Gastroesophageal sphincter (tissue), 4 donors: ENCODE measurements around the gene E4F1. TPM values are rescaled to one million over a fixed set of nuclear protein-coding genes. Genes with fewer than 3 reads are reported as not detected.

Source experiments
- ATAC-seq: fragments of 150-250 bp; one replicate; pipeline ENCODE4 v1.9.1; 2016; ENCODE audit warnings: mild to moderate bottlenecking, moderate library complexity
- H3K27ac ChIP-seq, 4 donors: fragments of 200-600 bp; sonication (generic) in 3 of 4; 1 replicate in 3 of 4; 2 replicates in 1 of 4; pipeline ENCODE4 v1.5.1; 2016 to 2019
- H3K27me3 ChIP-seq: fragments of 200-600 bp; sonication (generic); one replicate; pipeline ENCODE4 v1.5.1; 2019
- H3K36me3 ChIP-seq, 2 donors: fragments of 200-600 bp; sonication (generic); one replicate each; pipeline ENCODE4 v1.5.1; 2019; ENCODE audit warnings: control low read depth in 1 of 2
- H3K4me1 ChIP-seq, 3 donors: fragments of 200-600 bp; sonication (generic); 1 replicate in 2 of 3; 2 replicates in 1 of 3; pipeline ENCODE4 v1.5.1; 2016 to 2019; ENCODE audit warnings: control low read depth in 2 of 3
- H3K4me3 ChIP-seq, 2 donors: fragments of 200-600 bp; sonication (generic); one replicate each; pipeline ENCODE4 v1.5.1; 2019; ENCODE audit warnings: mild to moderate bottlenecking in 1 of 2, moderate library complexity in 1 of 2
- H3K9me3 ChIP-seq, 3 donors: fragments of 200-600 bp; sonication (generic); one replicate each; pipeline ENCODE4 v1.5.1; 2017 to 2019; ENCODE audit warnings: control low read depth in 2 of 3
- EP300 ChIP-seq: sonication (generic); formaldehyde crosslinking; IDR thresholded peaks from one replicate; pipeline ENCODE4 v1.6.1; 2017; ENCODE audit warnings: antibody characterized with exemption, mild to moderate bottlenecking
- POLR2A ChIP-seq, 2 donors: fragments of 450-650 bp; IDR thresholded peaks; one replicate each; pipeline ENCODE4 v1.6.1; 2017; ENCODE audit warnings: antibody characterized with exemption in 2 of 2, mild to moderate bottlenecking in 2 of 2, moderate library complexity in 1 of 2
- POLR2AphosphoS5 ChIP-seq: sonication (generic); formaldehyde crosslinking; IDR thresholded peaks from one replicate; pipeline ENCODE4 v1.6.1; 2017; ENCODE audit warnings: antibody characterized with exemption
- WGBS, 2 donors: methylation state at CpG; one replicate each; pipeline ENCODE4 v1.1.5; 2018; ENCODE audit warnings: low coverage in 1 of 2; 5-methylcytosine and 5-hydroxymethylcytosine counted together
- total RNA-seq, 4 donors: library from RNA; depleted of rRNA; stranded (reverse); fragments of >200 nt; gene quantifications; one replicate each; pipeline ENCODE4 v1.1.0, GENCODE V29; 2016
- TF ChIP-seq, protein P1 (sequence below), 4 experiments: fragments of 200-600 bp in 2 of 4; fragments of 450-650 bp in 2 of 4; sonication (generic) in 1 of 4; IDR thresholded peaks; one replicate each; pipeline ENCODE4 v1.5.1; 2017 to 2019; ENCODE audit warnings: antibody characterized with exemption in 4 of 4, mild to moderate bottlenecking in 2 of 4, moderate library complexity in 2 of 4

Gene E4F1
- total RNA-seq, 4 donors from 2014 or later = 23.1 to 35.2 (median 28.8) TPM

DNA sequence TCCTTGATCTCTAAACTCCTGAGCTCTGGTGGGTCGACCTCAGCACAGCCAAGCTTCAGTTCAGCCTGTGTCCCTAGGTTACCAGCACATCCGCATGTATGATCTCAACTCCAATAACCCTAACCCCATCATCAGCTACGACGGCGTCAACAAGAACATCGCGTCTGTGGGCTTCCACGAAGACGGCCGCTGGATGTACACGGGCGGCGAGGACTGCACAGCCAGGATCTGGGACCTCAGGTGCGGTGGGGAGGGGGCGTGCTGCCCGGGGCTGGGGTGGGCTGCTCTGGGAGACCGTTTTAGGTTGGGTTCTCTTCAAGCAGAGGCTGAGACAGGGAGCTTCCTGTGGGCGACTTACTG lies 17.0 kb upstream of the E4F1 start:
- ATAC-seq = no peak
- Histone ChIP-seq H3K9me3 (no peaks in the 10 kb centered on the region), H3K36me3 (peaks cover 0 to 37% of the 10 kb centered on the region in 2 donors), H3K27ac (peak overlapping the region in 3 of 4 donors; percentile 98 to 100 (median 98)), H3K4me3 (peak overlapping the region in 1 of 2 donors; percentile 78), H3K27me3 (no peaks in the 10 kb centered on the region), H3K4me1 (peaks cover 0 to 27% (median 14%) of the 10 kb centered on the region in 3 donors)
- TF ChIP-seq POLR2AphosphoS5 = no peak
- TF ChIP-seq POLR2A (IDR thresholded peaks at IDR 0.05) = no peak
- TF ChIP-seq EP300 = no peak
- TF ChIP-seq, protein P1, sequence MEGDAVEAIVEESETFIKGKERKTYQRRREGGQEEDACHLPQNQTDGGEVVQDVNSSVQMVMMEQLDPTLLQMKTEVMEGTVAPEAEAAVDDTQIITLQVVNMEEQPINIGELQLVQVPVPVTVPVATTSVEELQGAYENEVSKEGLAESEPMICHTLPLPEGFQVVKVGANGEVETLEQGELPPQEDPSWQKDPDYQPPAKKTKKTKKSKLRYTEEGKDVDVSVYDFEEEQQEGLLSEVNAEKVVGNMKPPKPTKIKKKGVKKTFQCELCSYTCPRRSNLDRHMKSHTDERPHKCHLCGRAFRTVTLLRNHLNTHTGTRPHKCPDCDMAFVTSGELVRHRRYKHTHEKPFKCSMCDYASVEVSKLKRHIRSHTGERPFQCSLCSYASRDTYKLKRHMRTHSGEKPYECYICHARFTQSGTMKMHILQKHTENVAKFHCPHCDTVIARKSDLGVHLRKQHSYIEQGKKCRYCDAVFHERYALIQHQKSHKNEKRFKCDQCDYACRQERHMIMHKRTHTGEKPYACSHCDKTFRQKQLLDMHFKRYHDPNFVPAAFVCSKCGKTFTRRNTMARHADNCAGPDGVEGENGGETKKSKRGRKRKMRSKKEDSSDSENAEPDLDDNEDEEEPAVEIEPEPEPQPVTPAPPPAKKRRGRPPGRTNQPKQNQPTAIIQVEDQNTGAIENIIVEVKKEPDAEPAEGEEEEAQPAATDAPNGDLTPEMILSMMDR (IDR thresholded peaks at IDR 0.05) = no peak
- 60% methylated on average over 1 of the region's 18 CpGs; no CpG with 5 or more reads in 1 of the 2 donors for WGBS, 2 donors

DNA sequence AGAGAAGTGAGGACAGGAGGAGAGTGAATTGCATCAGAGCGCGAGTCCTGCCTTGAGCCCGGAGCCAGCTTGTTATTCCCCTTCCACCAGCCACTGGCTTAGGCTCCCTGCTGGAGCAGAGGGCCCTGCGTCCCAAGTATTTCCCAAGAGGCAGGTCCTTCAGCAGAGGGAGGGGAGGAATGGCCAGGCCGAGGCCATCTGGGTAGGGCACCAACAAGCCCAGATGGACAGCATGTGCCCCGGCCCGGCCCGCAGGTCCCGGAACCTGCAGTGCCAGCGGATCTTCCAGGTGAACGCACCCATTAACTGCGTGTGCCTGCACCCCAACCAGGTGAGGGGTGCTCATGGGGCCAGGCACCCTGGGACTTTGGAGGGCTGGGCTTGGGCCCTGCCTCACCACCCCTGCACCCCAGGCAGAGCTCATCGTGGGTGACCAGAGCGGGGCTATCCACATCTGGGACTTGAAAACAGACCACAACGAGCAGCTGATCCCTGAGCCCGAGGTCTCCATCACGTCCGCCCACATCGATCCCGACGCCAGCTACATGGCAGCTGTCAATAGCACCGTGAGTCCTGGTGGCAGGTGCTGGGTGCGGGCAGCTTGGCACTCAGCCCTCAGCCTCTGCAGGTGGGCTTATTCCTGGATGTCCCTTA lies 16.5 kb upstream of the E4F1 start:
- WGBS, 2 donors = 76% methylated on average over 5 of the region's 23 CpGs; no CpG with 5 or more reads in 1 of the 2 donors
- Histone ChIP-seq H3K36me3 (peaks cover 0 to 38% of the 10 kb centered on the region in 2 donors), H3K27me3 (no peaks in the 10 kb centered on the region), H3K9me3 (no peaks in the 10 kb centered on the region), H3K4me3 (no peak overlapping the region), H3K4me1 (peaks cover 0 to 29% (median 14%) of the 10 kb centered on the region in 3 donors), H3K27ac (peak overlapping the region in 1 of 4 donors; percentile 98)
- ATAC-seq = no peak
- TF ChIP-seq, protein P1 (IDR thresholded peaks at IDR 0.05) = no peak
- no peak for TF ChIP-seq POLR2A (IDR thresholded peaks at IDR 0.05)
- TF ChIP-seq EP300 = no peak
- no peak for TF ChIP-seq POLR2AphosphoS5

DNA sequence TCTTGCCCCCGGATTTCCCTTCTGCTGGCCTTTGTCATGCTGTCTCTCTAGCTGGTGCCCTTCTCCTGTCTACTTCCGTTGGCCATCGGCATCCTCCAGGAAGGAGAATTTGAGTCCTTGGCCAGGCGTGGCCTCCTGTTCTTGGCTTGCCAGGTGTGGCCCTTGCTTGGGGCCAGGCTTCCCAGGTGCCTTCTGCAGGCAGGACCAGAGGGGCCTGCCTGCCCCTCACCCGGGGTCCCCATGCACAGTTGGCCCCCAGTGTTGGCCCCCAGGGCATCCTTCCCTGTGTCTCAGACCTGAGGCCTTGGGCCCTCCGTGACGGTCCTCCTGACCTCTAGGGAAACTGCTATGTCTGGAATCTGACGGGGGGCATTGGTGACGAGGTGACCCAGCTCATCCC lies 15.5 kb upstream of the E4F1 start:
- peaks cover 0 to 39% (median 17%) of the 10 kb centered on the region in 3 donors for H3K4me1 ChIP-seq
- H3K36me3 ChIP-seq = peaks cover 0 to 45% of the 10 kb centered on the region in 2 donors
- H3K4me3 ChIP-seq = no peak overlapping the region
- no peak overlapping the region for H3K27ac ChIP-seq
- H3K9me3 ChIP-seq = no peaks in the 10 kb centered on the region
- 60% methylated on average over 2 of the region's 9 CpGs; no CpG with 5 or more reads in 1 of the 2 donors for WGBS, 2 donors
- ATAC-seq = no peak
- H3K27me3 ChIP-seq = no peaks in the 10 kb centered on the region
- TF ChIP-seq POLR2AphosphoS5 = no peak
- TF ChIP-seq EP300 = no peak
- TF ChIP-seq, protein P1 (IDR thresholded peaks at IDR 0.05) = no peak
- no peak for TF ChIP-seq POLR2A (IDR thresholded peaks at IDR 0.05)

DNA sequence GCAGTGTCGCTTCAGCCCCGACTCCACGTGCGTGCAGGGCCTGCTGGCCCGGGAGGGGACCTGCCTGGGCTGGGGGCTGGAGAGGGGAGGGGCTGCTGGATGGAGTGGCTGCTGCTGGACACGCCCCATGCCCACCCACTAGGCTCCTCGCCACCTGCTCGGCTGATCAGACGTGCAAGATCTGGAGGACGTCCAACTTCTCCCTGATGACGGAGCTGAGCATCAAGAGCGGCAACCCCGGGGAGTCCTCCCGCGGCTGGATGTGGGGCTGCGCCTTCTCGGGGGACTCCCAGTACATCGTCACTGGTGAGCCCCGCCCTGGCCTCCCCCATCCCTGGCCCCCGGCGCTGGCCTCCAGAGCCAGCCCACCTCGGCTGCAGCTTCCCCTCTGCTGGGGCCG lies 15.1 kb upstream of the E4F1 start:
- no peaks in the 10 kb centered on the region for H3K27me3 ChIP-seq
- TF ChIP-seq POLR2AphosphoS5 (no peak), EP300 (no peak), POLR2A (IDR thresholded peaks at IDR 0.05) (no peak)
- TF ChIP-seq, protein P1 (IDR thresholded peaks at IDR 0.05) = no peak
- no peak for ATAC-seq
- no peak overlapping the region for H3K4me3 ChIP-seq
- no peaks in the 10 kb centered on the region for H3K9me3 ChIP-seq
- peaks cover 0 to 45% of the 10 kb centered on the region in 2 donors for H3K36me3 ChIP-seq
- H3K4me1 ChIP-seq = peaks cover 2 to 43% (median 22%) of the 10 kb centered on the region in 3 donors
- WGBS, 2 donors = 80% methylated on average over 1 of the region's 23 CpGs; no CpG with 5 or more reads in 1 of the 2 donors
- no peak overlapping the region for H3K27ac ChIP-seq

DNA sequence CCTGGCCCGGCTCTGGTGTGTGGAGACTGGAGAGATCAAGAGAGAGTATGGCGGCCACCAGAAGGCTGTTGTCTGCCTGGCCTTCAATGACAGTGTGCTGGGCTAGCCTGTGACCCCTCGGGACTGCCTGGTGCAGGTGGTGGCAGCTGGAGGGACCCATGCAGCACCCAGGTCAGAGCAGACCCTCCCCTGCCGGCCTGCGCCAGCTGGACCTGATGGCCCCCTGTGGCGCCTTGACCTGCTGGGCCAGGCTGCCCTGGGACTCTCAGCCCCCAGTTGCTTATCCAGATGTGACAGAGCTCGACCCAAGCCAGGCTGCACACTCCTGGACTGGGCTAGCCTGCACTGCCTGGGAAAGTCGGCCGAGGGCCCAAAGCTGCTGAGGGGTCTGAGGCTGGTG lies 14.6 kb upstream of the E4F1 start:
- TF ChIP-seq EP300 (no peak), POLR2A (IDR thresholded peaks at IDR 0.05) (no peak), POLR2AphosphoS5 (no peak)
- TF ChIP-seq, protein P1 (IDR thresholded peaks at IDR 0.05) = no peak
- no CpG with 5 or more reads among the region's 9 CpGs for WGBS, 2 donors
- no peak for ATAC-seq
- H3K9me3 ChIP-seq = no peaks in the 10 kb centered on the region
- H3K36me3 ChIP-seq = peaks cover 0 to 45% of the 10 kb centered on the region in 2 donors
- no peak overlapping the region for H3K27ac ChIP-seq
- peaks cover 5 to 48% (median 25%) of the 10 kb centered on the region in 3 donors for H3K4me1 ChIP-seq
- H3K27me3 ChIP-seq = no peaks in the 10 kb centered on the region
- H3K4me3 ChIP-seq = no peak overlapping the region
